T follicular helper cell (primary cell): ENCODE data around the gene UNCX.
"Not testable (repeated sequence)": the region's sequence is repeated elsewhere in the genome, so short reads cannot be mapped to it uniquely, and the experiment has no call there.

Experiments used
- DNase-seq: peaks from one replicate; pipeline ENCODE4 v3.0.0-alpha.2; 2020; ENCODE audit warnings: low read depth

UNCX gene

GRCh38 chr7:1278543-1278942, 45.9 kb downstream of the UNCX start:
- DNase-seq = no peak

DNA sequence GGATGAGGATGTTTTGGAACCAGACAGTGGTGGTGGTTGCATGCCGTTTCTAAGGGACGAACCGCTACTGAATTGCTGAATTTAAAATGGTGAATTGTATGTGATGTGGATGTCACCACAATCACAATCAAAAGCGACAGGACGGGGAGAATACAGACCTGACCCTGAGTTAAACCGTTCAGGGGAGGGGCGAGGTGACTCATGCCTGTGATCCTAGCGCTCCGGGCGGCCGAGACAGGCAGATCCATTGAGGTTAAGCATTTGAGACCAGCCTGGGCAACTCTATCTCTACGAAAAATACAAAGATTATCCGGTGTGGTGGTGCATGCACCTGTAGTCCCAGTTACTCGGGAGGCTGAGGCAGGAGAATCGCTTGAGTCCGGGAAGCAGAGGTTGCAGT, 46.4 kb downstream of the UNCX start:
- no peak for DNase-seq

GRCh38 chr7:1279895-1280294, 47.2 kb downstream of the UNCX start:
- not testable (repeated sequence) for DNase-seq

GRCh38 chr7:1281068-1281467, 48.4 kb downstream of the UNCX start:
- DNase-seq = no peak

DNA sequence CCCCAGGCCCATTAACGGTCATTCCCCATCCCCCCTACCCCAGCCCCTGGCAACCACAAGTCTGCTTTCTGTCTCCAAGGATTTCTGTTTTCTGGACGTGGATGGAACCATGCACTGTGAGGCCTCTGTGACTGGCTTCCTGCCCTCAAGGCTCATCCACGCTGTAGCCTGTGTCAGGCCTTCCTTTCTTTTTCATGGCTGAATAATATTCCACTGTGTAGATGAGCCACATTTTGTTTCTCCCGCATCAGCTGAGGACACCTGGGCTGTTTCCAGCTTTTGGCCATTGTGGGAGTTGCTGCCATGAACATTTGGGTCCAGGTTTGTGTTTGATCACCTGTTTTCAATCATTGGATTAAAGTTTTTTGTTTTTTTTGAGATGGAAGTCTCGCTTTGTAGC, 50.0 kb downstream of the UNCX start:
- DNase-seq = no peak

DNA sequence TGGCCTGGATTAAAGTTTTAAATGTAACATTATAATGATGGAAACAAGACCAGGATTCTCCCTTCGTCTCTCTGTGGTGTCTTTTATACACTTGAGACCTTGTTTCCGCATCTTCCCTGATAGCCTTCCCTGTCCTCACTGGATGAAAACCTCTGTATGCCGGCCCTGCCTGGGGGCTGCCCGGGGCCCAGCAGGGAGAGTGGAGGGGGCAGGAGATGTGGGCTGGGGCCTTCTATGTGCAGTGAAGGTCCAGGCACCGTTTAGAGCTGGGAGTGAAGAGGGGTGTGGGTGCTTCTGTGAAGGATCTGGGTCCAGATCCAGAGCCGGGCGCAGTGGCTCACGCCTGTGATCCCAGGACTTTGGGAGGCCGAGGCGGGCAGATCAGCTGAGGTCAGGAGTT, 50.7 kb downstream of the UNCX start:
- no peak for DNase-seq

- no peak for DNase-seq
Measured at GRCh38 chr7:1283941-1284742, 51.5 kb downstream of the UNCX start.

GRCh38 chr7:1284743-1285458, 52.2 kb downstream of the UNCX start:
- DNase-seq = no peak

DNA sequence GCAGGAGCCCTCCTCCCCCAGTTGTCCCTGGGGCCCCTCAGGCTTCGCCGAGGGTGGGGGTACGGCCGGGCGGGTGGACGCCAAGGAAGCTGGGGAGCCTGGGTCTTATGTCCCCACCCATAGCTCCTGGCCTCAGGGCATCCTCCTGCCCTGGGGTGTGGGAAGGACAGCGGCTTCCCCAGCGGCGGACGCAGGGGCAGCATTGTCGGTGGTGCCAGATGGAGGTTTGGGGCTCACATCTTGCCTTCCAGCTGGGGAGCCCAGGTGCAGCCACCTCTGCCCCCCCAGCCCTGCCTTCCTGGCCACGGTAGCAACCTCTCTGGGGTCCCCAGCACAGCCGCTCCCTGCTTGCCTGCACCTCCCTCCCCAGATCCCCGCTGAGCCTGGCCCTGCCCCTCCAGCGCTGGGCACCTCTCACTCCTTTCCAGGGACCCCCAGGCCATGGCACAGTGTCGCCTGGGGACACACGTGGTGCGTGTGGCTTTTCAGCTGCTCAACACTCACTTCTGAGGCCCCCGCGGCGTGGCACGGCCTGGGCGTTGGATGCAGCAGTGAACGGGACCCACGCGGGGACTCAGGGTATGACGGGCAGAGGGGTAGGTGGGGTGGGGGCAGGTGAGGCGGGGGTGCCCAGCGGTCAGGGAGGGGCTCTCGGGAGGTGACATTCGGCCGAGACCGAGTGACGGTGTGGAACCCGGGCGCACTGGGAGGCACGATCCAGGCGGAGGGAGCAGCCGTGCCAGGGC, 53.1 kb downstream of the UNCX start:
- no peak for DNase-seq
